Activated CD4-positive, alpha-beta T cell treated with anti-CD3 and anti-CD28 coated beads, Interleukin-2, Interleukin-4, amounts not matched to agents 100 ng/mL and 50 ng/mL, durations not matched to agents 16 hours and 8 hours (primary cell): Measurements from ENCODE around the gene ABCB7.
"Not testable (repeated sequence)": the region's sequence is repeated elsewhere in the genome, so short reads cannot be mapped to it uniquely, and the experiment has no call there.

Experiments used
- DNase-seq: peaks from one replicate; pipeline ENCODE4 v3.0.0-alpha.2; 2020; ENCODE audit warnings: low spot score

The ABCB7 gene

DNA sequence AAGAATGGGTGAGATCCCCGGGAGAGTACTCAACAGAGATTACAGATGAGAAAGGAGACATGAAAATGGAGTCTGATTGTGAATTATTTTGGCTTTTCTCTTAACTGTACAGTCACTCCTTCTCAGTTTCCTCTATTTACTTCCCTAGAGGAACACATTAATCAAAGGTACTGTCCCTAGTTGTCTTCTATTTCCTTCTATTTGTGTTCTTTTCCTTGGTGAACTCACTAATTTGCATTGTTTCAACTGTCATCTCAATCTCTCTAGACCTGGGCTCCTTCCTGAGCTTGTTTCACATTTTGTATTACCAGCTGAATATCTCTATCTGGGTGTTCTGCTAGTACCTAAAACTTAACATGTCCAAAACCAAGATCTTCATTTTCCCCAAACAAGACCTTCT, 59.8 kb downstream of the ABCB7 start:
- no peak for DNase-seq

DNA sequence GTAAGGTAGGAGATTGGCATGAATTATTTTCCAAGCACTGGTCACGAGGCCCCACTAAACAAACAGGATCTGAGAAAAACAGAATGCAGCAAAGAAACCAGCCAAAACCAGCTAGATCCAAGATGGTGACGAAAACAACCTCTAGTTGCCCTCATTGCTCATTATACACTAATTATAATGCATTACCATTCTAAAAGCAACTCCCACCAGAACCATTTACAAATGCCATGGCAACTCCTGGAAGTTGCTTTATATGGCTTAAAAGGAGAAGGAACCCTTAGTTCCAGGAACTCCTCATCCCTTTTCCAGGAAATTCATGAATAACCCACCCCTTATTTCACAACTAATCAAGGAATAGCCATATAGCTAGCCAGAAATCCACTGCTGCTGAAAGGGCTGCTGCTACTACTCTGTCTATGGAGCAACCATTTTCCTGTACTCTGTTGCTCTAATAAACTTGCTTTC, 69.3 kb downstream of the ABCB7 start:
- DNase-seq, result no peak

DNA sequence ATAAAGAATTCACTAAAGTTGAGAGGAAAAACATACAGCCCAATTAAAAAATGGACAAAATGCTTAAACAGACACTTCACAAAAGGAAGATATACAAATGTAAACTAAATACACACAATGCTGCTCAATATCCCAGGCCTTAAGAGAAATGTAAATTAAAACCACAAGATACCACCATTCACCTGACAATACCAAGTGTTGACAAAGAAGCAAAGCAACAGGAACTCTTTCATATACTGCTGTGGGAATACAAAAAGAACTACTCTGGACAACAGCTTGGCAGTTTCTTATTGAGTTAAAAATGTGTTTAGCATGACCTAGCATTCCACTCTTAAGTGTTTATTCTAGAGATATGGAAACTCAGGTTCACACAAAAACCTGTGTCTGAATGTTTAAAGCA, 71.3 kb downstream of the ABCB7 start:
- no peak for DNase-seq

DNA sequence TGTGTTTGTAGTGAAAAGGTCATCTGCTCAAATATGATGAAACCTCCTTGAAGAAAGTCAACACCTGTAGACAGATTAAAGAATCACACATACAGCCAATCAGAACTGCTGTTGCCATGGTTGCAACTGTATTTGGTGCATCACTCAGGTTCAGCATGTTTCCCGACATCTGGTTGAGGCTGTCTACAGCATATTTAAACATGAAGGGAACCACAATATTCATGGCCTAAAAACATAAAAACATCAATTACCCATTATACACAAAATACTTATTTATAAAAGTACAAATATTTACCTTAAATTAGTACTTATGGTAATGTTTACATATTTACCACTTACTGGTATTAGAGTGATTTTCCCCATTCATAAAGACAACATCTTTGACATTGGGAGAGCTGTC, 79.7 kb downstream of the ABCB7 start:
- no peak for DNase-seq

DNA sequence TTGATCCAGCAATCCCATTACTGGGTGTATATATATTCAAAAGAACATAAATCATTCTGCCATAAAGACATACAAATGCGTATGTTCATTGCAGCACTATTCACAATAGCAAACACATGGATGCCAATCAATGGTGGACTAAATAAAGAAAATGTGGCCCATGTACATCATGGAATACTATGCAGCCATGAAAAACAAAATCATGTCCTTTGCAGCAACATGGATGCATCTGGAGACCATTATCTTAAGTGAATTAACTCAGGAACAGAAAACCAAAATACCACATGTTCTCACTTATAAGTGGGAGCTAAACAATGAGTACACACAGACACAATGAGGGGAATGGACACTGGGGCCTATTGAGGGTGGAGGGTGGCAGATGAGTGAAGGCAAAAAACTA, 81.6 kb downstream of the ABCB7 start:
- DNase-seq, result no peak

DNA sequence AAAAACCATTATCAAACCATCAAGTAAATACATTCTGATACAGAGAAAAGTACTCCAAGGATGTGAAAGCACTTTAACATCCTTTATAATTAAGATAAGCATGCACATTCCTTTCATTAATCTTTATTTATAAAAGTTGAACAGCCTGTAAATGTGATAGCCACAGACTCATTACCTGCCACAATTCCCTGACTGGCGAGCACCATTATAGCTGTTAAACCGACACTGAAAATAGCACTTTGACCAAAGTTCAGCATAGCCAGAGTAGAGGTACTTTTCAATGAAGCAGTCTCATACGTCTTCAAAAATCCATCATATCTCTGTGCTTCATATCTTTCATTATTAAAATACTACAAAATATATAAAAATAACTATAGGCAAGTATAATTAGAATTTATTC, 84.7 kb downstream of the ABCB7 start:
- no peak for DNase-seq

DNA sequence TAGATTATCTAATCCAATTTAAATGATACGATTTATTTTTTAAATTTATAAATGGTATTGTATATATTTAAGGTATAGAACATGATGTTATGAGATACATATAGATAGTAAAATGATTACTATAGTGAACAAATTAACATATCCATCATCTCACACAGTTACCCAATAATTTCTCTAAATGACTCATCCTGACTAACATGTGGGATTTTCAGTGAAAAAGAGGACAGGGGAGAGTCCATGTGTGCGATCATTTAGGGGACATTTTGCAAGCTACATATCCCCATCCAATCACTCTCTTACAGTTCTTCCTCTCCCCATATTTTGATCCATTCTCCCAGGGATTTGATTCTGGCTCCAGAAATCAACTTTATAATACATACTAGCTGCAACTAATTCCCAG, 88.2 kb downstream of the ABCB7 start:
- DNase-seq, result peak; percentile 14

DNA sequence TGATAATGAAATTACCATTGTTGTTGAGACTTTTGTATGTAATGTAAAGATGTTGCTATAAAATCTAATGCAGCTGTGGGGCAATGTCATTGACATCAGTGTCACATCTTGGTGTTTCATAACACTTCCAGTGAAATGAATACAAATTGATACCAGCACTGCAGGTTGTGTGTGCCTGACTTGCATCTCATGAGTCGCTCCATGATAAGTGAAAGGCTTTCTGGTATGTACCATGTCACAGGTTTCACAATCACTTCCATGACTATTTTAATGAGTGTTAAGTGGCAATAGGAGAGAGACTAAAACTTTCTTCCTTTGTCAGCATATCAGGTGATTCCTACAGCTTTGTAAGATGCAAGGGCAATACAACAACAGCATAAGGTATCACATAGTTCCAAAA, 94.4 kb downstream of the ABCB7 start:
- peak; percentile 2 for DNase-seq

DNA sequence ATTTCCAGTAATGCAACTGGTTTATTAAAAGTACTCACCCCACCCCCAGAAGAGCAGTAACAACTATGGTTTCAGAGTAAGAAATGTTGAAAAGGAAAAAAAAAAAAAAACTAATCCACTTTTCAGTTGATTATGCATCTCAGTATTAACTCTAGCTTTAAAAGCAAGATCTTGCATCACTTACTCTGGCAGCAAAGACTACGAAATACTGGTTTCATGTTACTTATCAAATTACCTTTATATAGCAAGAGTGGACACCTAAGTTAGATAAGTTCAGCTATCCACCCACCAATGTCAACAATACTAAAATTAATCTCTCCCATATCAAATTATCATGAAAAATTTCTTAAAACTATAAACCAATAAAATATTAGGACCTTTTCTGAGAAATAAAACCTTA, 105.0 kb downstream of the ABCB7 start:
- DNase-seq, result no peak

DNA sequence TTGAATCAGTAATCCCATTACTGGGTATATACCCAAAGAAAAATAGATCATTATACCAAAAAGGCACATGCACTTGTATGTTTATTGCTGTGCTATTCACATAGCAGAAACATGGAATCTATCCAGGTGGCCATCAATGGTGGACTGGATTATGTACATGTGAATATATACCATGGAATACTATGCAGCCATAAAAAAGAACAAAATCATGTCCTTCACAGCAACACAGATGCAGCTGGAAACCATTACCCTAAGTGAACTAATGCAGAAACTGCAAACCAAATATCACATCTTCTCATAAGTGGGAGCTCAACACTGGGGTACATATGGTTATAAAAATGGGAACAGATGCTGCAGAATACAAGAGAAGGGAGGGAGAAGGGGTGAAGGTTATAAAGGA, 110.7 kb downstream of the ABCB7 start:
- DNase-seq, result no peak

DNA sequence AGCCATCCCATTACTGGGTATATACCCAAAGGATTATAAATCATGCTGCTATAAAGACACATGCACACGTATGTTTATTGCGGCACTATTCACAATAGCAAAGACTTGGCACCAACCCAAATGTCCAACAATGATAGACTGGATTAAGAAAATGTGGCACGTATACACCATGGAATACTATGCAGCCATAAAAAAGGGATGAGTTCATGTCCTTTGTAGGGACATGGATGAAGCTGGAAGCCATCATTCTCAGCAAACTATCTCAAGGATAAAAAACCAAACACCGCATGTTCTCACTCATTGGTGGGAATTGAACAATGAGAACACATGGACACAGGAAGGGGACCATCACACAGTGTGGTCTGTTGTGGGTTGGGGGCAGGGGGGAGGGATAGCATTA, 111.9 kb downstream of the ABCB7 start:
- DNase-seq, result not testable (repeated sequence)

DNA sequence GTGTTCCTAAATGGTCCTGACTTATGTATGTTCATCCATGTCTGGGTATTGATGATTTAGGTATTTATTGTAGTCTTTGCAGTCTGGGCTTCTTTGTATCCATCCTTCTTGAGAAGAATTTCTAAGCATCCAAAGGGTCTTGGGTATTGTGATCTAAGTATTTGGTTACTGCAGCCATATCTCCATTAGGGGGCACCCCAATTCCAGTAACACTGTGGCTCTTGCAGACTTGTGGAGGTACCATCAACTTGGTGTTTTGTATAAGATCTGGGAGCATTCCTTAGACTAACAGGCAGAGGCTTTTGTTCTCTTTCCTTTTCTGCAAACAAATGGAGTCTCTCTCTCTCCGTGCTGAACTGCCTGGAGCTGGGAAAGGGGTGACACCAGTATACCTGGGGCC, 117.2 kb downstream of the ABCB7 start:
- peak; percentile 15 for DNase-seq
